Measurements from ENCODE around the gene FANCC.

The FANCC gene

DNA sequence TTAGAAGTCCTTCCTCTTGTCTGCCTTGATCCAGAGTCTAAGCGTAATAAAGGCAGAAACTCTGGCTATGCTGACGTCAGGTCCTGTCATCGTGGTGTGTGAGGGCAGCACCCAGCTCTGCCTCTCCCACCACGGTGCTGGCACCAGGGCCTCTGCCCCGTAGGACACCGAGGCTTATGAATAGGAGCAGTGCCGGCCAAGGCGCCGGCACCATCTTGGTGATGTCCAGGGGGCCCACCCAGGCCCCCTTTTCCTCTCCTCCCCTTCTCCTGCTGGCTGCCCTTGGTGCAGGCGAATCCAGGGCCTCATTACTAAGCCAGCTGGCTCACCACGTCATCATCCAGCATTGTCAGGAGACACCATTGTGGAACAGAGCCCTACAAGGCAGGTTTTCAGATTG is 252.3 kb downstream of the FANCC start:
- DNase-seq (ENCODE audit: low spot score) = peak; percentile 74

DNA sequence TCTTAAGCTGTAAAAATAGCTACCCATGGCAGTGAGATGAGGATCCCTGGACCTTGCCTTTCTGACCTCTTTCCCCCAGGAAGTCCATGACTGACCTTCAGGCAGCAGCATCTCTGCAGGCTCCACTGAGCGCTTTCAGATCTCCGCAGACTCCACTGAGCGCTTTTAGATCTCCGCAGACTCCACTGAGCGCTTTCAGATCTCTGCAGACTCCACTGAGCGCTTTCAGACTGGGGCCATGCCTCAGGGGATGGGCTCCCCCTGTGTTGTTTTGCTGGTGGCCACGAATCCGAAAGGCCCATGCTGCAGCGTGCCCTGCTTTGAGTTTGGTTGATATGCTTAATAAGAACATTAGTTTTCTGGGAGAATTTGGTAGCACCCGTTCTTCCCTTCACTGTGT is 254.2 kb downstream of the FANCC start:
- DNase-seq (ENCODE audit: low spot score) = no peak

- DNase-seq (ENCODE audit: low spot score) = no peak
Observed at GRCh38 chr9:95062596-95063065, 254.9 kb downstream of the FANCC start.

- DNase-seq (ENCODE audit: low spot score) = no peak
Observed at GRCh38 chr9:95061916-95062595, 255.5 kb downstream of the FANCC start.

GRCh38 chr9:95060916-95061315 is 256.6 kb downstream of the FANCC start:
- DNase-seq (ENCODE audit: low spot score) = no peak

DNA sequence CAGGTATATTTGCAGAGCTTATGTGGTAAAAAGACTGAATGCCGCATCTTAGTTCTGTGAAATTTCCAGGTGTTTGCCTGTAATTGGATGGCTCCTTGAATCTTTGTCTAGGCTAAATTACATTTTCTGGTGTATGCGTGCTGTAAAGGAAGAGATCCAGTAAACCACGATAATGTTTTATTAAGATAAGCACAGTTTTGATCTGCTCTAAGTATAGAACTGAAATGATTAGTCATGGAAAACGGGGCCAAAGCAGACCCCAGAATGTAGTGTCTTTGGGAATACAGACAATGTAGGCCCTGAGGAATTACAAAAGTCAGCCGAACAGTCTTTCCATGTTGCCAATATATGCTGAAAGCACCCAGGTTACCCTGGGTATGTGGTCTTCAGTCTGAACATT is 257.3 kb downstream of the FANCC start:
- no peak for DNase-seq (ENCODE audit: low spot score)

- no peak for DNase-seq (ENCODE audit: low spot score)
Observed at GRCh38 chr9:95058795-95059386, 258.6 kb downstream of the FANCC start.

DNA sequence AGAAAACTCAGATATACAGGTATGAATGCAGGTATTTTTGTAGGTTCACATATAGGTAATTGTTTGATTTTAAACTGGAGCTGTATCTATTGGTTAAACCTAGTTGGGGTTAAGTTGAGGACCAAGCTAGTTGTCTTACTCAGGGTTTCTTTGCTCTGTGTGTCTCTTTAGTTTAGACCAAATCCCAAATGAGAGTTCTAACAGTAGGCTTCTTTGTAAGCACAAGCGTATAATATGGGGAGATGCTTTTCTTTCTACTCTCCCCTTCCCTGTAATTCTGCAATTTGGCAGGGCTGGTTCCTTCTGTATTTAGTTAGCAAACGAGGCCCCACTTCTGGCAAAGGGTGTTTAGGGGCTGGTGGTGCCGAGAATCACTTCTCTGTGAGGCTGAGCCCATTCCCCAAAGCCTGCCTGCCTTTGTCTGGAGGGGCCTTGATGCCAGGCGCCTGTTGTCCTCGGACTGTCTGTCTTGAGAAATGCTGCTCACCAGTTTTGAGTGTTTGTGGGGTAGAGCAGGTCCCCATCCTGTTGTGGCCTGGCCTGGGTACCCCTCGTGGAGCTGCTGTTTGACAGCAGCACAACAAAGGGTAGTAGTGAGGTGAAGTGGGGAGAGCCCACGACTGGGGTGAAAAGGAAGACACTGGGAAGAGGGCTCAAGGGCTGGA is 259.3 kb downstream of the FANCC start:
- DNase-seq (ENCODE audit: low spot score) = peak; percentile 73

GRCh38 chr9:95057101-95057500 is 260.4 kb downstream of the FANCC start:
- peak; percentile 67 for DNase-seq (ENCODE audit: low spot score)

- DNase-seq (ENCODE audit: low spot score) = peak; percentile 65
Observed at GRCh38 chr9:95055851-95056551, 261.5 kb downstream of the FANCC start.

DNA sequence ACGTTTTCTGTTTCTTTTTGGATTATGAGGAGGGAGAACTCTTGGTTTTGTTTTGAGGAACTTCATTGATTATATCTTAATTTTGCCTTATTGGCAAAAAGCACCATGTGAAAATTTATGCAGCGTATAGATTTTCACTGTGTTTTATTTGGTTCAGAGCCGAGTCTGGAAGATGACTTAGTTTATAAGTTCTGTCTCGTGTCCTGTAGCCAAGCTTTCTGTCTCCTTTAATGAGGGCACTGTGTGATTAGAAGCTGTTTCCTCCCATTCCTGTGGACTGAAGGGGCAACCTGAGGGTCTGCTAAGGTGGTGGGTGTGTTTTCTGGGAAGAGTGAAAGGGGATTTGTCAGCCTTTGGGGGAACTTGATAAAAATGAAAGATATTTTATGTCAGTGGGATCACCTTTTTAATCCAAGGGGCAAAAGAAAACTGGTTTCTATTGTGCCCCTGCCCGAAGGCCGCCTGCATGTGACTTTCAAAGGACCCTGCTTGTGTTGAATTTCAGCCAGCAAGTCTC is 262.1 kb downstream of the FANCC start:
- no peak for DNase-seq (ENCODE audit: low spot score)

GRCh38 chr9:95053611-95054570 is 263.6 kb downstream of the FANCC start:
- DNase-seq (ENCODE audit: low spot score) = no peak

DNA sequence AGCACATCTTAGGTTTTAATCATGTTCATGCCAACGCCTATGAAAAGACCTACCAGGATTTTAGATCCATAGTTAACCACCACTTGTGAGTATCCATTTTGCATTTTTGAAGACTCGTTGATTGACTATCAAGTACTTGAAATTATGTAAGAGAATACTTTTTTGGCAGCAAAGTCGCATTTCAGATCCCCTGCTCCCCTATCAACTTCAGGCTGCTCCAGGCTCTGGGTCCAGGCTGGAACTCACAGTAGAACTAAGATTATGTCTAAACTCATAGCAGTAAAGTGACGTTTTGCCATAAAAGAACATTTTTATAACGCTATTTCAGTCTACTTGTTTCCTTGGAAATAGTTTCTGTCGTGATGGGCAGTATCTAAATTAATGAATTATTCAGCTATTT is 267.7 kb downstream of the FANCC start:
- no peak for DNase-seq (ENCODE audit: low spot score)

All from globus pallidus (tissue), 1 donor.